Activated CD4-positive, CD25-positive, alpha-beta regulatory T cell (primary cell): ENCODE results near the gene GSDMA.
A peak's percentile ranks its signal among the peaks of the same experiment; 100 is the strongest.
"Not testable (repeated sequence)": the region's sequence is repeated elsewhere in the genome, so short reads cannot be mapped to it uniquely, and the experiment has no call there.

Source experiments
- DNase-seq, 4 experiments: peaks; one replicate each; lab custom pipeline; 2025; lab: John Stamatoyannopoulos, UW

GSDMA gene

DNA sequence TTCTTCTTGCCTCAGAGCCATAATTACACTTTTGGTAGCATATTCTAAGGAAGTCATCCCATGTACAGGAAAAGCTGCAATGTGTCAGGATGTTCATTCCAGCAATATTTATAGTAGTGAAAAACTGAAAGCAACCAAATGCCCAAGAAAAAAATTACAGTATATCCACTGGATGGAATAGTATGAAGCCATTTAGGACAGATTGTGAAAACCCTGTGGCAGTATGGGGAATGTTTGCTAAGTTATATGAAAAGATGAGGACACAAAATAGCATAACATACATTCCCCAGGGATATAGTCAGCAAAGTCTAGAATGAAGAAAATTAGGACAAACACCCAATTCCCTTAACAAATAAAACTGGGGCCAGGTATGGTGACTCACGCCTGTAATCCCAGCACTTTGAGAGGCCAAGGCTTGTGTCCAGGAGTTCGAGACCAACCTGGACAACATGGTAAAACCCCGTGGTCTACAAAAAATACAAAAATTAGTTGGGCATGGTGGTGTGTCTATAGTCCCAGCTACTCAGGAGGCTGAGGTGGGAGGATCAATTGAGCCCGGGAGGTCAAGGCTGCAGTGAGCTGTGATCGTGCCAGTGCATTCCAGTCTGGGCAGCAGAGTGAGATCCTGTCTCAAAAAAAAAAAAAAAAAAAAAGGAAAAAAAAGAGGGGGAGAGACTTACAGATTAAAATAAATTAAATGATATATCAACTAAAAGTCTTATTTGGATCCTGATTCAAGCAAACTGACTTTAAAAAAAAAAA lies 33.0 kb upstream of the GSDMA start:
- no peak for DNase-seq

DNA sequence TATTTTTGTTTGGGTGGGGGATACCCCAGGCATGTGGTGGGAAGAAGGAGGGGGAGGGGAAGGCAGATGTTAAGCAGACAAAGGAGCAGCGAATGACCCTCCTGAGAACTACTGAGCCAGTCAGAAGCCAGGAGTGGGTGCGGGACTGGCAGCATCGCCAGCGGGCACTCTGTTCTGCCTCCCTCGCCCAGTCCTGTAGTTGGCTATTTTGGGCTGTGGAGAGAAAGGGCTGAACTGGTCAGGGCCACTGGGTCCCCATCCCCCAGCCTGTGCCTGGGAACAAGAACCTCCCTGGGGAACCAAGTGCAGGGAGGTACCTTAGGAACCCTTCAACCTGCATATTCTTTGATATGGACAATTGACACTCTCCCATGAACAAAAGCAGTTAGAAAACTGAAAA lies 28.9 kb upstream of the GSDMA start:
- DNase-seq = no peak

- DNase-seq = no peak
Measured at GRCh38 chr17:39934324-39934723, 28.5 kb upstream of the GSDMA start.

- DNase-seq = no peak
Measured at GRCh38 chr17:39935909-39936308, 26.9 kb upstream of the GSDMA start.

GRCh38 chr17:39937447-39937846 lies 25.4 kb upstream of the GSDMA start:
- DNase-seq = no peak

GRCh38 chr17:39938140-39938869 lies 24.5 kb upstream of the GSDMA start:
- no peak for DNase-seq

- DNase-seq = no peak
Measured at GRCh38 chr17:39939106-39939505, 23.7 kb upstream of the GSDMA start.

- DNase-seq = no peak
Measured at GRCh38 chr17:39939588-39940419, 23.0 kb upstream of the GSDMA start.

DNA sequence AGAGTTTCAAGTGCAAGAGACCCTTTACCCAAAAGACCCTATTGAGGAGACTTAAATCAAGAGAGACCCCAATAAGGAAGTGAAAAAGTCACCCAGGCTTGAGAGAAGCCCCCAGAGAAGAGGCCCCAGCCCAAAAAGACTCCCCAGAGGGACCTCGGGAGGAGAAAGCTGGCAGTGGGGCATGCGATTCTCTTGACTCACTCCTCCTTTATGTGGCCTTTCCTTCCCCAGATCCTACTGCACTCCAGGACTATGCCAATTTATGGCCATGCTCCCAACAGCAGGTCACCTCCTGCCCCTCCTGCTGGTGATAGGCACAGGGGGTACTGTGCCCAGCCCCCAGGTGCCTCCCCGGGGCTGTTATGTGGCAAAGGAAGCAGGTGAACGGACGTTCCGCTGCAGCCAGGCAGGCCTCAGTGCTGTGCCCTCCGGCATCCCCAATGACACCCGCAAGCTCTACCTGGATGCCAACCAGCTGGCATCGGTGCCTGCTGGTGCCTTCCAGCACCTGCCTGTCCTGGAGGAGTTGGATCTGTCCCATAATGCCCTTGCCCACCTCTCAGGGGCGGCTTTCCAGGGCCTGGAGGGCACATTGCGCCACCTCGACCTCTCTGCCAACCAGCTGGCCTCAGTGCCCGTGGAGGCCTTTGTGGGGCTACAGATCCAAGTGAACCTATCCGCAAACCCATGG lies 19.0 kb upstream of the GSDMA start:
- DNase-seq = no peak

GRCh38 chr17:39944393-39944711 lies 18.5 kb upstream of the GSDMA start:
- no peak for DNase-seq

DNA sequence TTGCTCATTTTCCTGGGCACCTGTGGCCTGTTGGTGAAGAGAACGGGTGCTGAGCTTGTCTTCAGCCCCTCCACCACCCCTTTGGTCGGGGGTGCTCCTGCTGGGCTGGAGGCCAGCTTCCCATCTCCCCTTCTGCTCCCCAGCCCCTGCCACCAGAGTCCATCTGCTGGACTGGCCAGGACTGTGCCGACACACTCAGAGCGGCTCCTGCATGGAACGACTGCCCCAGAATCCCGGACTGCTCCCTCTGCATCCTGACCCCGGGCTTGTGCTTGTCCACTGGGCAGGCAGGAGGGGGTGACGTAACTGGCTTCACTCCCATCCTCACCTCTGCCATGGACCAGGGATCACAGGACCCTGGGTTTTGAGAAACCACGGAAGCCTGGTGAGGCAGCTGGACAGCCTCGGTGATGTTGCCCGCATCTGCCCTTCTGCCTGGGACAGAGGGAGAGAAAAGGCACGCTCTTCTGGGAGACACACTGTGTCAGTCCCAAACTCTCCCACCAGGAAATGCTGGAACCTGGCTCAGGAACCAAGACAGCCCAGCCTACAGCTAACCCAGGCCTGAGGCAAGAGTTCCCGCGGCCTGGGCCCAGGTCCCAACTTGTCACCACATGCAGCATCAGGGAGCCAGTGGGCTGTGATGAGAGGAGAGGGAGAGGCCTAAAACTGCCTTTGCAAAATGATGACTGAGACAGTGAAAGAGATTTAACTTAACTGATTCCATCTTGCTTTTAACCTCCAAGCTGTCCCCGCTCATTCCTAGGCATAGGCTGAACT lies 16.1 kb upstream of the GSDMA start:
- DNase-seq = no peak

DNA sequence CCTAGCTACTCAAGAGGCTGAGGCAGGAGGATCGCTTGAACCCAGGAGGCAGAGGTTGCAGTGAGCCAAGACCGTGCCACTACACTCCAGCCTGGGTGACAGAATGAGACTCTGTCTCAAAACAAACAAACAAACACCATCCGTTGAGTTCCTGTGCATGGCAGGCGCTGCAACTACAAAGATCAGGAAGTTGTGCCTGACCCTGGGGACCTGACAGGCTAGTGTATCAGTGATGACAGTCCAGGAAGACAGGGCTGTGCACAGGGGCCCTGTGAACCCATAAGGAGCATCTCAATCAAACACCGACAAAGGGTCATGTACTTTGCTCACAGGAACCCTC lies 14.3 kb upstream of the GSDMA start:
- DNase-seq = not testable (repeated sequence)

DNA sequence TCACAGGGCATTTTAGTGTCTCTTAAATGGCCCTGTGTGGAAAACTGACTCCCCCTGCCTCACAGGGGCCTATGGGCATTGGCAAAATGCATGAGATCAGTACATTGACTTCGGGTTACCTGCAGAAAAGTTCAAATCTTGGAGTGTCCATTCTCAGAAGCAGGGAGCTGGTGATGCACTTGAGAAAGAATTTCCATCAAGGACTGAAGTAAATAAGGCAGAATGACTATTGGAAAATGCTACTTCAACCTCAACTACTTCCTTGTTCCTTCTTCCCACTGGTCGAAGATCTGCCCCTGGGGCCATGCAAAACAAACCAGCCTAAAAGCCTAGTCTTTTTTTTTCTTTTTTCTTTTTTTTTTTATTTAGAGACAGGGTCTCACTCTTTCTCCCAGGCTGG lies 13.8 kb upstream of the GSDMA start:
- no peak for DNase-seq

- no peak for DNase-seq
Measured at GRCh38 chr17:39950871-39951348, 11.9 kb upstream of the GSDMA start.

DNA sequence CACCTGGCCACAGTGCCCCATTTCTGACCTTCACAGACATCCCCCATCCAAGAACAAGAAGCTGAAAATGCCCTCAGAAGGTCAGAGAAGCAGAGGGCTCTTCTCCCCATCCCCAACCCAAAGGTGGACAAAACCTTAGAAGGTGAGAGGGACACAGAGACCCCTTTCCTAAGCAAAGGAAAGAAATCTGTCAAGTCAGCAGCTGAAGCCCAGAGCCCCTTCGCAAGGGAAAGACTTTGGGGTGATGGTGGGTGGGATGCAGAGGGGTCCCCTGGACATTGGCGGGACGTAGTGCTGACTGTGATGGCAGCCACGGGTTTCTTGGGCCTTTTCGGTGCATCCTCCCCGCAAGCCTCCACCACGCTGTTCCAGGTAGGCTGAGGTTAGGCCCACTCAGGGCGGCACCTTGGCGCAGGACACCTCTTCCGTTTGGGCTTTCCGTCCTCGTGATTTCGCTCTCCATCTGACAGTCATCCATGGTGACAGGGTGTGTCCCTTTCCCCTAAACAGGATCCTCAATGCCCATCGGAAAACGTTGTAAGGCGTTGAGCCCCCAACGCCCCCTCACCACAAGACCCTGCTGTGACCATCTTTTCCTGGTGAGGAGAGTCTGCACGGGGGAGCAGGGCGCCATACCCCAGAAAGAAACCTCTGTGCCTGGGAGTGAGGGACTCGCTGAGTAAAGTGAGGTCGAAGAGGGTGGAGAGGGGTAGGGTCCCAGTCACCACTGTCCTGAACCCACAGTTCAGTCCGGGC lies 10.7 kb upstream of the GSDMA start:
- DNase-seq = no peak

DNA sequence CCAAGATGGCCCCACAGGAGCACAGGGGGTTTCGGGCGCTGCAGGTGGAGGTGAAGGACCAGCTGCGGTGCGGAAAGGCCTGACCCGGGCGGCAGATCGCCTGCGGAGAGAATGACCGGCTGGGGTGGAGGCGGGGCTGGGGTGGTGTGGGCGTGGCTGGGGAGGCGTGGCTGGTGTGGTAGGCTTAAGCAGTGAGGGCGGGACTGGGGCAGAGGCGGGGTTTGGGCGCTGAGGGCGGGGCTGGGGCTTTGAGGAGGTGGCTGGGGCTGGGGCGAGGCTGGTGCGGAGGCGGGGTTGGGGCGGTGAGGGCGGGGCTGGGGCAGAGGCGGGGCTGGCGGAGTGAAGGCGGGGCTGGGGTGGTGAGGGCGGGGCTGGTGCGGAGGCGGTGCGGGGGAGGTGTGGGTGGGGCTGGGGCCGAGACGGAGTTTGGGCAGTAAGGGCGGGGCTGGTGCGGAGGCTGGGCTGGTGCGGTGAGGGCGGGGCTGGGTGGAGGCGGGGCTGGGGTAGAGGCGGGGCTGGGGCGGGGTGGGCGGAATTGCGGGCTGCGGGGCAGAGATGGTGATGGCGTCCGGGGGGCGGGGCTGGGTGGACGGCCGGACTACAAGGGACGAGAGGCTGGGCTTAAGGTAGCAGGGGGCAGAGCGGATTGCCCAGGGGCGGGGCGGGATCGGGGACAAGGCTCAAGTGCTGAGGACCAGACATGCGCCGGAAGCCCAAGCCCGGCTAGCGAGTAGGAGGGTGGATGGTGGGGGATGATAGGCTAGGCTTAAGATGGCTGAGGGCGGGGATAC lies 9.9 kb upstream of the GSDMA start:
- peak; percentile 89 to 99 (median 92) for DNase-seq

DNA sequence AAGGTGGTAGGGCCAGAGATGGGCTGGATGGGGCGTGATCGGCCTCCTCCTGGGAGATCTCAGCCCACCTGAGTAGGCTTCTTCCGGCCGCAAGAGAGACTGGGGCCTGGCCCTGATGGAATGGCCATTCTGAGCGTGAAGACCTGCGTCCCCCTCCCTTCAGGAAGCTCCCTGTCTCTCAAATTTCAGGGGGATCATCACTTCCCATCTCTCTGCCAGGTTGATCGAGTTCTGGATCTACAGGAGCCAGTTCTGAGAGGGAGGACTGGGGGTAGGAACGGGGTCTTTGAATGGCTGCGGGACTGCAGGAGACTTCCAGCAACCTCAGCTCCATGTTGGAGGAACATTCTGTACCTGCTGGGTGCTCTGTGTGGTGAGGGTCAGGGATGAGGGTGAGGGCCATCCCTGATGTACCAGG lies 9.3 kb upstream of the GSDMA start:
- no peak for DNase-seq

- no peak for DNase-seq
Measured at GRCh38 chr17:39954876-39955275, 7.9 kb upstream of the GSDMA start.

GRCh38 chr17:39955726-39956225 lies 7.0 kb upstream of the GSDMA start:
- DNase-seq = no peak
